ENCODE results near the gene LRRC9.

Gene LRRC9

DNA sequence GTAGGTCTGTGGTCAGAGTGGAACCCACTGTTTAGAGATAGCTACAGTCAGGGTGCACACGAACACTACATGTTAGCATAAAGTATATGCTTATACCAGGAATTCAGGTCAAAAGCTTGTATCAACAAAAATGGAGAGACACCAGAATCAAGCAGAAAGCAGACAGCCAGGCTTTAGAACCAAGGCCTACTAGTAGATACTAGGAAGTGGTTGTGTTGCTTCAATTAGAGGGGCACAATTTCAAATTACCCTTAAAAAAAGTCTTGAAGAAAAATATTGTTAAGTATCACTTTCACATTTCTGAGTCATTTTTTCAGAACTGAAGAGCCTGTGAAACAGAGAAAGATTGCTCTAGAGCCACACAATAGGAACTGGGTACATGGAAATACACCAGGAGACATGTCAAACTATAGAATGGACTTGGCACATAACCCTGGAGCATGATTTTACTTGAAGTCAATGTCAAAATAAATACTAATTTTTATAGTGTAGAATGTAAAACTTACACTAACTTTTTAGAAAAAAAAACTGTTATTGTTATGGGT is 41.6 kb downstream of the LRRC9 start:
- Histone ChIP-seq H3K9me2 (replicated peaks; ENCODE audit: low read depth, low read length) (no peaks in the 10 kb centered on the region), H3K9ac (ENCODE audit: low read depth, low read length, poor library complexity, severe bottlenecking) (no peak overlapping the region), H3K4me2 (ENCODE audit: low read depth, low read length, poor library complexity, severe bottlenecking) (no peak overlapping the region), H3K4me3 (ENCODE audit: low read length, poor library complexity, severe bottlenecking) (no peak overlapping the region), H2AFZ (ENCODE audit: low read length) (peak overlapping the region; percentile 46; the same call in 1 of the 2 replicates), H3K4me1 (ENCODE audit: insufficient read depth, low read length, poor library complexity, severe bottlenecking) (peaks cover 7% of the 10 kb centered on the region), H3K9me3 (ENCODE audit: insufficient read depth, low read depth, low read length) (no peaks in the 10 kb centered on the region; the same call in 1 of the 2 replicates), H3K27me3 (ENCODE audit: insufficient read depth, low read length, poor library complexity, severe bottlenecking) (no peaks in the 10 kb centered on the region), H4K20me1 (ENCODE audit: insufficient read depth, low read length, poor library complexity, severe bottlenecking) (no peaks in the 10 kb centered on the region), H3F3A (ENCODE audit: low read depth) (no peaks in the 10 kb centered on the region), H3K79me2 (ENCODE audit: insufficient read depth, low read length) (no peaks in the 10 kb centered on the region), H3K36me3 (ENCODE audit: insufficient read depth, low read length) (no peaks in the 10 kb centered on the region)
- no peak for TF ChIP-seq EZH2phosphoT487 (IDR thresholded peaks at IDR 0.05; ENCODE audit: borderline replicate concordance)
- TF ChIP-seq, protein P1, sequence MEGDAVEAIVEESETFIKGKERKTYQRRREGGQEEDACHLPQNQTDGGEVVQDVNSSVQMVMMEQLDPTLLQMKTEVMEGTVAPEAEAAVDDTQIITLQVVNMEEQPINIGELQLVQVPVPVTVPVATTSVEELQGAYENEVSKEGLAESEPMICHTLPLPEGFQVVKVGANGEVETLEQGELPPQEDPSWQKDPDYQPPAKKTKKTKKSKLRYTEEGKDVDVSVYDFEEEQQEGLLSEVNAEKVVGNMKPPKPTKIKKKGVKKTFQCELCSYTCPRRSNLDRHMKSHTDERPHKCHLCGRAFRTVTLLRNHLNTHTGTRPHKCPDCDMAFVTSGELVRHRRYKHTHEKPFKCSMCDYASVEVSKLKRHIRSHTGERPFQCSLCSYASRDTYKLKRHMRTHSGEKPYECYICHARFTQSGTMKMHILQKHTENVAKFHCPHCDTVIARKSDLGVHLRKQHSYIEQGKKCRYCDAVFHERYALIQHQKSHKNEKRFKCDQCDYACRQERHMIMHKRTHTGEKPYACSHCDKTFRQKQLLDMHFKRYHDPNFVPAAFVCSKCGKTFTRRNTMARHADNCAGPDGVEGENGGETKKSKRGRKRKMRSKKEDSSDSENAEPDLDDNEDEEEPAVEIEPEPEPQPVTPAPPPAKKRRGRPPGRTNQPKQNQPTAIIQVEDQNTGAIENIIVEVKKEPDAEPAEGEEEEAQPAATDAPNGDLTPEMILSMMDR (conservative IDR thresholded peaks at IDR 0.05; ENCODE audit: low read length) = no peak

DNA sequence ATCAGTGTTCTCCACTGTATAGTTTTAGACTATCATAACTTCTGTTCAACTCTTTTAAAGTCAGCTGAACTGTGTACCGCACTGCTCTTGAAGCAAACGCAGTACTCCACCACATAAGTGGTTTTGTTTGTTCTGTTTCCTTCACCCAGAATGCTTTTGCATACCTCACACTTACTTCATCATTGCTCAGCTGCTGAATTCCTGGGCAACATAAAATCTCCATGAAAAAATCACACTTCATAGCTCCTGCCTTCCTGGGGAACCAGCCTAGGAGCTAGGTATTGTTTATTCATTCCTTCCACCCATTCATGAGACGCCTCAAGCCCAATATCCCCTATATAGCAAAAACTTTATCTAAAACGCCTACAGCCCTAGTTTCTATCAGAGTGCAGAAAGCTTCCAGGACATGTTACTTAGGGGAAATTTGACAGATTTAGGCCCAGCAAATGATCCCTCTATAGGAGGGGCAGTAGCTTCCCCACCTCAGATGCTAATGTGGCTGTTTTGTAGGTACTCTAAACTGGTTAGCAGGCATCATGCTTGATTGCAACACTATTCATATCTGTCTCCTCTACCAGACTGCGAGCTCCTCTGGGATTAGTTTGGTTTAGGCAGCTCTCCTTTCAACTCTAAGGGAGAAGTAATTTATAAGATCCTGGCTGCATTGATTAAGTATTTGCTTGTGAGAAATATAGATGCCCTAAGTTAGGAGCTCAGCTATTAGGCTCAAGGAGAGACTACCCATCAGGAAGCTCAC is 44.5 kb downstream of the LRRC9 start:
- no peaks in the 10 kb centered on the region for H3K9me2 ChIP-seq (replicated peaks; ENCODE audit: low read depth, low read length)
- no peak for TF ChIP-seq EZH2phosphoT487 (IDR thresholded peaks at IDR 0.05; ENCODE audit: borderline replicate concordance)
- TF ChIP-seq, protein P1 (conservative IDR thresholded peaks at IDR 0.05; ENCODE audit: low read length) = no peak
- H3K27me3 ChIP-seq (ENCODE audit: insufficient read depth, low read length, poor library complexity, severe bottlenecking) = no peaks in the 10 kb centered on the region
- H3K9me3 ChIP-seq (ENCODE audit: insufficient read depth, low read depth, low read length) = no peaks in the 10 kb centered on the region
- H3K4me3 ChIP-seq (ENCODE audit: low read length, poor library complexity, severe bottlenecking) = peak overlapping the region; percentile 76
- H2AFZ ChIP-seq (ENCODE audit: low read length) = peak overlapping the region; percentile 93; the same call in 1 of the 2 replicates
- H3K4me2 ChIP-seq (ENCODE audit: low read depth, low read length, poor library complexity, severe bottlenecking) = peak overlapping the region; percentile 63
- peak overlapping the region; percentile 71 for H3K9ac ChIP-seq (ENCODE audit: low read depth, low read length, poor library complexity, severe bottlenecking)
- peaks cover 7% of the 10 kb centered on the region for H3K4me1 ChIP-seq (ENCODE audit: insufficient read depth, low read length, poor library complexity, severe bottlenecking)
- no peaks in the 10 kb centered on the region for H4K20me1 ChIP-seq (ENCODE audit: insufficient read depth, low read length, poor library complexity, severe bottlenecking)
- H3F3A ChIP-seq (ENCODE audit: low read depth) = no peaks in the 10 kb centered on the region
- H3K79me2 ChIP-seq (ENCODE audit: insufficient read depth, low read length) = no peaks in the 10 kb centered on the region
- H3K36me3 ChIP-seq (ENCODE audit: insufficient read depth, low read length) = no peaks in the 10 kb centered on the region

DNA sequence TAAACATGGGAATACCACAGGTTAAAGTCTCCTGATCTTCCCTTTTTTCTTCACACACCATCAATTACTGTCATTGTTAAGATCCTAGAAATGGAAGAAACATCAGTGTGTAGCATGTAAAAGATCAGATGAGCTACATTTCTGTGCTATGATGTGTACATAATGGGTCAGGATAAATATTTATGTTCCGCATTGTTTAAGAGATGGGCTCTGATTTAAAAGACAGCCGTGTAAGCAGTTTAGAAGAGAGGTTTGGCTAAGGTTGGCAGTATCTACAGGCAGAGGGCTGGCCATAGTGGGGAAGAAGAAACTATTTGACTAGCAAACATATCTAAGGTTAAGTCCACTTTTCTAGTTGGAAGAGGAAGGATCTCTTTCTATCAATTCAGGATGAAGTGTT is 49.4 kb downstream of the LRRC9 start:
- no peaks in the 10 kb centered on the region for H3F3A ChIP-seq (ENCODE audit: low read depth)
- H3K27me3 ChIP-seq (ENCODE audit: insufficient read depth, low read length, poor library complexity, severe bottlenecking) = peaks cover 4% of the 10 kb centered on the region
- H3K9ac ChIP-seq (ENCODE audit: low read depth, low read length, poor library complexity, severe bottlenecking) = no peak overlapping the region
- no peaks in the 10 kb centered on the region for H3K9me2 ChIP-seq (replicated peaks; ENCODE audit: low read depth, low read length)
- H3K79me2 ChIP-seq (ENCODE audit: insufficient read depth, low read length) = no peaks in the 10 kb centered on the region
- H3K4me3 ChIP-seq (ENCODE audit: low read length, poor library complexity, severe bottlenecking) = no peak overlapping the region
- peaks cover 6% of the 10 kb centered on the region for H3K4me1 ChIP-seq (ENCODE audit: insufficient read depth, low read length, poor library complexity, severe bottlenecking)
- H3K4me2 ChIP-seq (ENCODE audit: low read depth, low read length, poor library complexity, severe bottlenecking) = no peak overlapping the region
- no peak overlapping the region for H2AFZ ChIP-seq (ENCODE audit: low read length)
- no peaks in the 10 kb centered on the region for H3K36me3 ChIP-seq (ENCODE audit: insufficient read depth, low read length)
- TF ChIP-seq, protein P1 (conservative IDR thresholded peaks at IDR 0.05; ENCODE audit: low read length) = no peak
- TF ChIP-seq EZH2phosphoT487 (IDR thresholded peaks at IDR 0.05; ENCODE audit: borderline replicate concordance) = no peak
- H3K9me3 ChIP-seq (ENCODE audit: insufficient read depth, low read depth, low read length) = no peaks in the 10 kb centered on the region
- H4K20me1 ChIP-seq (ENCODE audit: insufficient read depth, low read length, poor library complexity, severe bottlenecking) = no peaks in the 10 kb centered on the region
